T1000 (cell line): Measurements from ENCODE around the gene MCTP2.
"Not testable (repeated sequence)": the region's sequence is repeated elsewhere in the genome, so short reads cannot be mapped to it uniquely, and the experiment has no call there.

Experiments used
- DNase-seq: peaks from one replicate; lab custom pipeline; 2025; ENCODE audit warnings: mixed read lengths; lab: John Stamatoyannopoulos, UW

Gene MCTP2

DNA sequence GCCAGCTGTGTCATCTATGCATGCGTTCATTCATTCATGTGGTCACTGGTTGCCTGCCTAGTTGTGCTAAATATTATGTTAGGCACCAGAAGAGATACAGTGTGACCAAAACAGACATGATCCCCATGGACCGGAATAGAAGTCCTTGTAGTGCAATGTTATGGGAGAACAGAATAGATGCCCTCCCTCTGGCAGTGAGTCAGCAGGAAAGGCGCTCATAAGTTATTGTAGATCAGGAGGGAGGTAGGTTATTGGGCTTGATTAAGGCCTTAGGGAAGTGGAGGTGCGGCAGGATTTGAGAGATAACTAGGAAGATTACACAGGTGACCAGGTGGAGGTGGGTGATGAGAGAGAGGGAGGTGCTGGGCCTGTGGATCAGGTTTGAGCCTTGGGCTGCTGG, 5.2 kb downstream of the MCTP2 start:
- no peak for DNase-seq

DNA sequence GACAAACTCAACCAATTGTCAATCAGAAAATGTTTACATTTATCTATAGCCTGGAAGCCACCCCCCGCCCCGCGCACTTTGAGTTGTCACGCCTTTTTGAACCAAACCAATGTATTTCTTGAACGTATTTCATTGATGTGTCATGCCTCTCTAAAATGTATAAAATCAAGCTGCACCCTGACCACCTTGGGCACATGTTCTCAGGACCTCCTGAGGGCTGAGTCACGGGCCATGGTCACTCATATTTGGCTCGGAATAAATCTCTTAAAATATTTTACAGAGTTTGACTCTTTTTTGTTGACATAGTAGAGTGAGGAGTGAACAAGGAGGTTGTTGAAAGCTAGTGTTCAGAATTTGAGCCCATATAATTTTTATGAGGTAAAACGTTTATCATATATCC, 6.5 kb downstream of the MCTP2 start:
- no peak for DNase-seq

DNA sequence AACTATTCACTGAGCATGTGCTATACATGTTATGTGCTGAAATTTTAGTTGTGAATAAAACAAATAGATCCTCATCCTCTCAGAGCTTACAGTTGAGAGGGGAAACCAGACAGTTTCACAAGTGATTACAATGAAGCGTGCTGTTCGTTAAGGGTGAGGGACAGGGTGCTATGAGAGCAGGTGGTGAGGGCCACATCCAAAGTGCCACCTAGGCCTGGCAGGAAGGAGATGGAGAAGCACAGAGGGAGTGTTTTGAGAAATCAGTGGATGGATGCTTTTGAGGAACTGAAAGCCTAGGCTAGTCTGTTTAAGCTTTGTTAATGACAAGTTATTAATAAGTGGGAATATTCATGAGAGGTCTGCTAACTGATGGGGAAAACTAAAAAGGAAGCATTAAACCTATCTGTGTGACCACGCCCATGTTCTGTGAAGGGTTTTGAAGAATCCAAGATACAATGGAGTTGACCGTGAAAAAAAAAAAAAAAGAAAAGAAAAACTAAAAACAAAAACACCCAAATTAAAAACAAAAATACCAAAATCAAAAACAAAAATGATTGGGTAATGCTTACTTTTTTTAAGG, 7.3 kb downstream of the MCTP2 start:
- no peak for DNase-seq

DNA sequence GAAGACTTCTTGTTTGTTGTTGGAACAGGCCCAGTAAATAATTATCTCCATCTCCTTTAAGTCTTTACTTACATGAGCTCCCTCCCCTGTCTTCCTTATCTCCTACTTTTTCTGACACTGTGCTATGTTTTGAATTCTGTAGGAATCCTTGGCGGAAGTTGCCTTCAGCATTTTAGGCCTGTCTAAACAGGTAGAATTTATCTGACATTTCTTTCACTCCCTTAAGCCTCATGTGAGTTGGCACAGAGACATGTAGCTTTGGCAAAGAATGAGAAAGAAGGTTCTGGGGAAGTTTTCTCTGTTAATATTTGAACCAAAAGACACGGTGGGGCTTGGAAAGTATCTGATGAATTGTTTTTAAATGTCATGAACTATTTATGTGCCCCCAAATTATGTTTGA, 8.1 kb downstream of the MCTP2 start:
- no peak for DNase-seq

DNA sequence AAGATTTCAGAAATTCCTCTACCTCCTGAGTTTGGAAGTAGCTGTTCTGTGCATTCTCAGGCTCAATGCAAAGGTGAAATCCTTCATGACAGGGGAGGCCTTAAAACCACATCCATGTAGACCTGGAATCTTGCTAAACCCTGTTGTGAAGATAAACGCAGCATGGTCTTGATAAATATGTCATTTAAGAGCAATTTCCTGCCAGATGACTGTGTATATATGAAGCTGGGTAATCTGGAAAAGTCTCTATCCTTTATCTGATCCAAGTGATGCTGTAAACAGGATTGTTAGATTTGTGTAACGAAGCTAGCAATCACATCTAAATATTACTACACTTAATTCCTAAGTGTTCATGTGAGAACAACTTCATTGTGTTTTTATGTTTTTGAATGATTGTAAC, 9.1 kb downstream of the MCTP2 start:
- no peak for DNase-seq

DNA sequence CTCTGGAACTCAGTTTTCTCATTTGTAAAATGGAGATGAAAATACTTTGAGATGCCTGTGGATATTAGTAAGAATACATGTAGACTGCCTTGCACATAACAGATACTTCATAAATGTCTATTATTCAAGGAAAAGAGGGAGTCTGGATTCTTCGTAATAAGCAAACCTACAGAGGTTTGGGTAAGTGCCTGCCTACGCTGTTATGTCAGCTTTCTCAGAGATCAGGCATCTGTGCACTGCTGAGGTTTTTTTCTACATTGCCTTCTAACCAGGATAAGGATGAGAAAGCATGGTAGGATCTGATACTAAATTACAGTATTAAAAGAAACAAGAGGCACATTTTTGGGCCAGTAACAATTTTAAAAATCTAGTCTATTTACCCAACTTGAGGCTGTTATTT, 10.9 kb downstream of the MCTP2 start:
- no peak for DNase-seq

DNA sequence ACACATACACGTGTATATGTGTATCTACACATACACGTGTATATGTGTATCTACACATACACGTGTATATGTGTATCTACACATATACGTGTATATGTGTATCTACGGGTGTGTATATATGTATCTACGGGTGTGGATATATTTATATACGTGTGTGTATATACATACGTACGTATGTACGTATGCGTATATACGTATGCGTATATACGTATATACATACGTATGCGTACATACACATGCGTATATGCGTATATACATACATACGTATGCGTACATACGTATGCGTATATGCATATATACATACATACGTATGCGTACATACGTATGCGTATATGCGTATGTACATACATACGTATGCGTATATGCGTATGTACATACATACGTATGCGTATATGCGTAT, 11.6 kb downstream of the MCTP2 start:
- DNase-seq: not testable (repeated sequence)

DNA sequence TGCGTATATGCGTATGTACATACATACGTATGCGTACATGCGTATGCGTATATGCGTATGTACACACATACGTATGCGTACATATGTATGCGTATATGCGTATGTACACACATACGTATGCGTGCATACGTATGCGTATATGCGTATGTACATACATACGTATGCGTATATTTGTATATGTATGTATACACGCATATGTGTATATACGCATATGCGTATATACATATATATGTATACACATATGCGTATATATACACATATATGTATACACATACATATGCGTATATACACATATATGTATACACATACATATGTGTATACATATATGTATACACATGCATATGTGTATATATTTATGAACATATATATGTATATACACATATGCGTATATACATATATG, 12.1 kb downstream of the MCTP2 start:
- DNase-seq: no peak

DNA sequence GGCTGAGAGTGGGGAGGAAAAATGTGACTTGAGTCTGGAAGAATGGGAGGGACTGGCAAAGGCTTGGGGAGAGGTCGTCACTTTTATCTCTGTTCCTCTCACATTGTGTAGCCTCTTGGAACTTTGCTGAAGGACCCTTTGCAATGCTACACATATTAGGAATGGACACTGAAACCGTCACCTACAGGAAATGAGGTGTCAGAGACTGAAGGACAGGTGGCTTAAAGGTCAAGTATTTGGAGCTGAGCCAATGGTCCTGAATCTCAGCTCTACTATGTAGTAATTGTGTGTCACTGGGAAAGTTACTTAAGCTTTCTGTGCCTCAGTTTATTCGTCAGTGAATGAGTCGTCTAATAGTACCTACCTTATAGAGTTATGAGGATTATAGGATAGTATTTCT, 14.7 kb downstream of the MCTP2 start:
- no peak for DNase-seq

DNA sequence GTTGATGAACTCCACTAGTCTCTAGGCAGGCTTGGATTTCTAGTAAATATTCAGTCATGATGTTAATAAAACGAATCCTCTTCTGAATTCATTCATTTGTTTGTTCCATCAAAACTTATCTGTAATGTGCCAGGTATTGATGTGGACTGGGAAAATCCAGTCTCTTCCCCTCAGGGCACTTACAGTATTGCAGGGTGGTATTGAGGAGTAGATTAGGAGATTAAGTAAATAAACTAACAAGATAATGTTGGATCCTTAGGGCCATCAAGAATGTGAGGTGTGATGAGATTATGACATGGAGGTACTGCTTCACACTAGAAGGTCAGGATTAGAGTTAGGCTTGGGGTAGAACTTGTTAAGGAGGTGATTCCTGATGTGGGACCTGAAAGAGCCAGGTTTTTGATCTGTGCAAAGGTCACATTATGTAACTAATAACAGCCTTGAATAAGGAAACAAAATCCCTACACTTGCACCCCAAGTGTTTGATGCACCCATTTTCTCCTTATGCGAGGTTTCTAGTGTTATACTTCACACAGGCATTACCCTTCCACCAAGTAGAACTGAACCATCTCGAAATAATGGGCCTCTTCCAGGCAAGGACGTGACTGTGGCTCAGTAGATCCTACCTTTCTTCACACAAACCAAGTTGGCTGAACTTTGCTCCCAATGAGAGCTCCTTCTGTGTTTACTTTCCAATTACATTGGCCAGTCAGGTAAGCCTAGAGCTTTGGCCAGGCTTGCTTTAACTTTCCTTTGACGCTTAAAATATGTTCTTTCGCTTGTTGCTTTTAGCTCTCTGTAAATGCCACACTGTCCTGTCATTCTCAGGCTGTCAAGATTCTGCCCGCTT, 16.7 kb downstream of the MCTP2 start:
- DNase-seq: no peak

DNA sequence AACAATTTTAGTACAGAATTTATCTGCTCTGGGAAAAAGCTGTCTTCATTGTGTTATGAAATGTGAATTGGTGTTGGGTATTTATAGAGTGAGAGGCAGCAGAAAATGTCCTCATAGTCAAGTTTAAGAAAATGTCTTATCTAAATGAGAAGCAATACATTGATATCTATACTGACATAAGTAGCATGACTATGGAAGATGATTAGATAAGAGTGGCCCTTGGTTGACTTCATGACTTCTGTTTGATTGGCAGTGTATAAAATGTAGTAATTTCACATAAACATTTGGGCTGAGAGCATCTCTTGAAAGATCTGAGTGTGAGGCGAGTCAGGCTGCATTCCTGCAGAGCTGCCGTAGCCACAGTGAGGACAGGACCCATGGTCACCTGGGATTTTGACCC, 19.4 kb downstream of the MCTP2 start:
- DNase-seq: no peak

DNA sequence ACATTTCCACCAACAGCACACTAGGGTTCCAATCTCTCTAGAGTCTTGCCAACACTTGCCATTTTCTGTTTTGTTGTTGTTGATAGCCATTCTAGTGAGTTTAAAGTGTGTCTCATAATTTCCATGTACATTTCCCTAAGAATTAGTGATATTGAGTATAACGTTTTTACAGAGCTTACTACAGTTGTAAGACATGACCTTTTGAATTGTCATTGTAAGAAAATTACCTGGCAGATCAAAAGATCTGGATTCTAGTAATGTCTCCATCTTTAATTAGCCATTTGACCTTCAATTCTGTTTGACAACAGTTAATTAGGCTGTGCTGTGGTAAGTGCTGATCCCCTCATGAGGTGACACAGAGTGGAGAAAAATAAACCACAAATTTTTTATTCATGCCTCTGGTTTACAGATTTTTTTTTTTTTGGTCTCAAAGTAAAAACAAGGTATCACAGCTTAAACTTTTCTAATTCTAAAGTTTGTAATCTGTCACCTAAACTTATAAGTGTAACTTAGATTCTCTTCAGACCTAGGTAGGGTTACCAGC, 20.9 kb downstream of the MCTP2 start:
- no peak for DNase-seq

DNA sequence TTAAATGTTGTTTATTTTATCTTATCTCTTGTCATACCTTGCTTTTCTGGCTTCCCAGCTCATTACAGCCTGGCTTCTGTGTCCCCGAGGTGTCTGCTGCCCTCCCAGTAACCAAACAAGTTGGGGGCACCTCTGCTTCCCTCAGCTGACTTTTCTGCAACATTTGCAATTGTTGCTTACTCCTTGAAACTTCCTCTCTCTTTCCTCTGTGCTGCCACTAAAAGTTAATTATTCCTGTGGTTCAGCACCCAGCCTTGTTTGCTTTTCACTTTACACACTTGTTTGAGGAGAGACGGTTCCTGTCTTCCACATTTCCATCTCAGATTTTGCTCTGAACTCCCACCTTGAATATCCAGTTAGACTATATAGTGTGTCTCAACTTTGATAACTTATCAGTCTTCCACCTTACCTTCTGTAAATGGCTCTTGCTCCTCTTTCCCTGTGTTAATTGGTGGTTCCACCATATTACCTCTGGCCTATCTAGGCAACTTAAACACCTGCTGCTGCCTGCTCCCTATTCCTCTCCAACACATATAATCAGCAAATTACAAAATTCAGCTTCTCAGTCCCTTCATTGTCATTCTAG, 21.6 kb downstream of the MCTP2 start:
- no peak for DNase-seq

DNA sequence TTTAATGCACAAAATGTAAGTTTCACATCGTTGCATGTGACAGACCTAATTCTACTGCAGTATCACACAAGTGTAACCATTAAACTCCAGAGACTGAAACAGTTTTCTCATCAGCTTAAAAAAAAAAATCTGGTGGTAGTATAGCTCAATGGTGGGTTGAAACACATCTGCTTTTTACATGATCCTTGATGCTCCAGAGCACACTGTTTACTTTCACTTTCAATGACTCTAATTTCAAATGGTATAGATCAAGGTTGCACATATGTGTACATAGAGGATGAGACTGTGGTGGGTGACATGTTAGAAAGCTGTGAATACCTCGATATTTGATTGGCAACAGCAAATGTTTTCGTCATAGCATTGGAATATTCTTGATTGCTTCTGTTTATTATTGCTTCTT, 22.4 kb downstream of the MCTP2 start:
- DNase-seq: no peak

DNA sequence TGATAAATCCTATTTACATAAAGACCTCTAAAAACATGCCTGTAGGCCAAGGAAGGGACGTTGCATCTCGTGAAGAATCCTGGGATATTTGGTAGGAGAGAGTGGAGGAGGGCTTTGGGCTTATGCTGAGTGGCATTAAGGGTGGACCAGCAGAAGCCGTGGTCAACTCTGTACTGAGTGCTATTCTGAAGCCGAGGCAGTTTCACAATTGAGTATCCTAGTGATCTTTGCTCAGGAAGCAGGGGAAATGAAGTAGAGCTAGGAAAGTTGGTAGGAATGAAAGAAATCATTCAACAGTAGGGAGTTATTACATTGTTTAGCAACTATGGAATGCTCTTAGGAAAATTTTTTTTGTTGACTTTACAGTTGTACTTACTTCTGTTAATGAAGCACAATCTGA, 24.2 kb downstream of the MCTP2 start:
- DNase-seq: no peak

DNA sequence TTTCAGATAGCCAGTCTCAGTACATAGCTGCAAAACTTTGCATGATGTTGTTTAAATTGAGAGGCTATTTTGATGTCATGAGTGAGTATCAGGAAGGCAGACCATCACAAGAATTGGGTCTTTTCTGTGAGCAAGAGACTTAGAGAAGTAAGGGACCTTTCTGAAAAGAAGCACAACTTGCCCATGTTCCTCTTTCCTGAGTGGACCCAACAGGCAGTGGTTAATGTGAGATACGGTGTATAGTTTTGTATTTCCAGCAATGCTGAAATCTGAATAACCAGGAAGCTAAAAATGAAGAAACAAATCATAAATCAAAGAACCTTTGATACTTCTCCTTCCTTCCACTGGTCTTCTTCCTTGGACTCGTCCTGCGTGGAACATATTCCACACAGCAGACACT, 25.1 kb downstream of the MCTP2 start:
- DNase-seq: no peak

DNA sequence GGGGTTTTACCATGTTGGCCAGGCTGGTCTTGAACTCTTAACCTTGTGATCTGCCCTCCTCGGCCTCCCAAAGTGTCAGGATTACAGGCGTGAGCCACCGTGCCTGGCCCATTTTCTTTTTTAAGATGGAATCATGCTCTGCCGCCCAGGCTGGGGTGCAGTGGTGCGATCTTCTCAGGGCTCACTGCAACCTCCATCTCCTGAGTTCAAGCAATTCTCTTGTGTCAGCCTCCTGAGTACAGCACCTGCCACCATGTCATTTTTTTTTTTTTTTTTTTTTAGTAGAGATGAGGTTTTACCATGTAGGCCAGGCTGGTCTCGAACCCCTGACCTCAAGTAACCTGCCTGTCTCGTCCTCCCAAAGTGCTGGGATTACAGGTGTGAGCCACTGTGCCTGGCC, 26.4 kb downstream of the MCTP2 start:
- not testable (repeated sequence) for DNase-seq

DNA sequence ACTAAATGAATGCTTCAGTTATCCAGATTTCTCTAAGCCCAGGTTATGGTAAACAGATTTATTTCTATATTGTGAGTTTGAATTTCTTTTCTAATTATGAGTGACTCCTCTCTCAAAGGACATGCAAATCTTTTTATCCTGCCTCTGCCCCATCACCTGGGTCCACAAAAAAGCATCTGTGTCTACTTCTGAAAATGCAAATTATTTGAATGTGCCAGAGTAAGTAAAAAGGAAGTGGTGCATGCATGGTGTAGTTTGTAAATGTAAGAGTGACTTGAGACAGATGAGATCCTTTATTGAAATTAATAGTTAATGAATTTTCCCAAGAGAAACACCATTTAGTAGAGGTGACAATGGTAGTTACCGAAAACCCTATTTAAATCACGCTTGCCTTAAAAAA, 26.9 kb downstream of the MCTP2 start:
- DNase-seq: no peak

DNA sequence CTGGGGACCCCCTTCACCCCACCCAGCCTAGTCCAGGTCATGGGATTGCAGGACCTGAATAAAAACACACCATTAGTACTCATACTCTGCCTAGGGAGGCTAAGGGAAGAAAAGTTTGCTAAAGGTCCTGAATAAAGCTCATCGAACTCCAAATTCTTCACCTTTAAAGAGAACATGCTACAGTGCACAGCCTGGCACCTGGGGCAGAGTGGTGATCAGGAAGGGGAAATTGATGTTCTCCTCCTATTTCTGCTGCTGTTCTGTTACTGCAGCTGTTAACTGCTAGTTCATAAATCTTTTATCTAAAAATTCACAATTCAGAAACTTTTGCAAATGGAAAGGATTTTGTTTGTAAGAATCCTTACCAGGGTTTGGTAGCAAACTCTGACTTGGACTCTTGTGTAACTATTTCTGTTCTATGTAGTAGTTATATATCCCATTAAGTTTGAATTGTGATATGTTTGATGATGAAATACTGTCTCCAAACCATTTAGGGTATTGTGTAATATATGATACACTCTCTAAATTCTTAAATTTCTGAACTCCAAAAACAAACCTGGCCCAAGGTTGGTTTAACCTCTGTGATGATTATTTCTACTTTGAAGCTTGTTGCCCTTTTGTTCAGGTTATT, 27.9 kb downstream of the MCTP2 start:
- DNase-seq: no peak

DNA sequence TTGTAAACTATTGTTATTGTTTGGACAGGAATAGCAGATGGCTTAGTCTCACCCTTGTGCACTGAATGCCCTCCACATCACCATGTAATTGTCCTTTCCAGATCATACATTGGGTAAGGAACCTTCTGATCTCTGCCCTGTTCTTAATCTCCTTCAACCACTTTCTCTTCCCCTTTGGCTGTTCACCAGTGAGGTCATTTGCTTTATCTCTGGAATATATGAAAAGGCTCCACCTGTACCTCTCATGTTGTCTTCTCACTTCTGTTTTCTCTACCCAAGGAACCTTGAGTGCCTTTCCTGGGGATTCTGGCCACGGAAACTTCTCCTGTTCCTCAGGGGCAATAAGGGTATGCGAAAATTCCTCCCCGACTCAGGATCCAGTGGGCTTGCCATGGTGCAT, 28.5 kb downstream of the MCTP2 start:
- DNase-seq: no peak

DNA sequence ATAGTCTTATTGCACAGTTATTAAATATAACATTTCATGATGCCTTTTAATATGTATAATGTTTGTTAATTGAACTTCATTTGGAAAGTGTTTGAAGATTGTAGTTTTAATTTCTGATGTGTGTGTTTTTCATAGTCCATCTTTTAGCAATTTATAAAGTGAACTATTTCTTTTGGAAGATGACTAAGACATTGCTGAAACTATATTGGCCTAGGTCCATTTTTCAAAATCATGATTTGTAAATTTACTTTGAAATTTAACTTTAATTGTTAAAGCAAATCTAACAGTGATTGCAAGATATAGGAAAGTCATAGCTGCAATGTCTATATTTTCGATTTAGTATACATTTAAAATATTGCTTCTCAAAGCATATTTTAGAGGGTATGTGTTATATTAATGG, 30.8 kb downstream of the MCTP2 start:
- no peak for DNase-seq

DNA sequence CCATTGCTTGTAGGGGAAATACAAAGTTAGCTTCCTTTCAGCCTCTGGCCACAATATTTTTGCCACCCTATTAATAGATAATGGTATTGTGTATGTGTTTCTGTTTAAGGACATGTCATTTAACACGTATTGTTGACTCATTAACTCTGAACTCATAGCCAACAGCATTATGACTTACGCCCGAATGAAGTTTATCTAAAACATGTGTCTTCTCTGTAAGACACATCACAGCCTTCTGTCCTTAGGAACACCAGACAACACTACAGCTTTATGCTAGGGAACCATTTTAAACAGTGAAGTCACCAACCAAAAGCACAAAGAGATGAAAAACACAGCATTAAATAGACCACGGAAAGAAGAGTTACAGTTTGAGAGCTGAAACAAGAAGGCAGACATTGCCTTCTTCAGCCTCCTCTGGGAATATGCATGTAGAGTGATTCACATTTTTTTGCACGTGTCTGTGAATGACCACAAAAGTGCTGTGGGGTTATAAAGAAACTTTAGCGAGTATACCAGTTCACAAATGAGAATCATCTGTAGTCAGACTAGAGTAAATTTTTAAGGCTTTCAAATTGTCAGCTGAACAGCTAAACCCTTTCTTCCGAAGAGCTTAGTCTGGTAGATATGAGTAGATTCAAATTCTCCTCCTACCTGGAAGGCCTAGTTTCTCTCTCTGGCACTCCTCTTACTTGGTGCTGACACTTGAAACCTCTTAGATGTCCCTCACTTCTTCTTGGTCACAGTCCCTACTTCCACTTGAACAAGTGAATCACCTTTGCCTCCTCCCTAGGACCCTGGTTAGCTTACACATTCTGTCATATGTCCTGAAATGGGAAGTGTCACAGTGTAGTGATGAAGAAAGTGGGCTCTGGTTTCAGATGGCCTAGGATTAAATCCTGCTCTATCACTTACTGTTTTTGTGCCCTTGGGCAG, 32.2 kb downstream of the MCTP2 start:
- no peak for DNase-seq
